A673 (cell line): ENCODE data around the gene TSPAN11. TPM values are rescaled to one million over a fixed set of nuclear protein-coding genes. Genes with fewer than 3 reads are reported as not detected.

Experiments used
- BruUV-seq: library from RNA; stranded (reverse); fragments of 400-500 nt; replicated peaks from 2 replicates; lab custom pipeline; 2021; lab: Mats Ljungman, UMichigan
- CTCF ChIA-PET: fragments of 300-600 bp; sonication (Branson Sonifier 250); formaldehyde crosslinking; loops from one replicate; lab custom pipeline; 2022; ENCODE audit warnings: antibody characterized with exemption; lab: Charles Lee
- POLR2A ChIA-PET: fragments of 300-600 bp; sonication (Branson Sonifier 250); formaldehyde crosslinking; loops from one replicate; lab custom pipeline; 2022; ENCODE audit warnings: antibody characterized with exemption; ENCODE audit not compliant: low non-redundant PET; lab: Charles Lee
- DNase-seq: peaks from one replicate; pipeline ENCODE4 v3.0.0-alpha.2; 2015; ENCODE audit warnings: low spot score
- H3K27ac ChIP-seq: fragments of 200-600 bp; sonication (generic); 2 replicates; pipeline ENCODE4 v1.5.1; 2016; ENCODE audit warnings: mixed run types, low read depth, mild to moderate bottlenecking, mixed read lengths, antibody characterized with exemption, low read length; ENCODE audit not compliant: poor library complexity, severe bottlenecking
- H3K27me3 ChIP-seq: fragments of 200-600 bp; sonication (generic); replicated peaks from 2 replicates; pipeline ENCODE4 v1.6.1; 2017; ENCODE audit warnings: mixed run types, low read depth, mild to moderate bottlenecking, mixed read lengths, antibody characterized with exemption, low read length; ENCODE audit not compliant: insufficient read depth, poor library complexity
- H3K36me3 ChIP-seq: fragments of 200-600 bp; sonication (generic); 2 replicates; pipeline ENCODE4 v1.6.1; 2016; ENCODE audit warnings: mixed run types, mild to moderate bottlenecking, mixed read lengths, antibody characterized with exemption, low read length; ENCODE audit not compliant: insufficient read depth, poor library complexity, severe bottlenecking
- H3K4me1 ChIP-seq: fragments of 200-600 bp; sonication (generic); 2 replicates; pipeline ENCODE4 v1.6.1; 2017; ENCODE audit warnings: mixed run types, mild to moderate bottlenecking, mixed read lengths, antibody characterized with exemption, low read length; ENCODE audit not compliant: insufficient read depth, poor library complexity, severe bottlenecking
- H3K4me3 ChIP-seq: fragments of 200-600 bp; sonication (generic); 2 replicates; pipeline ENCODE4 v1.5.1; 2016; ENCODE audit warnings: low read depth, mixed run types, mild to moderate bottlenecking, mixed read lengths, low read length; ENCODE audit not compliant: poor library complexity, severe bottlenecking
- H3K9me3 ChIP-seq: fragments of 200-600 bp; sonication (generic); 2 replicates; pipeline ENCODE4 v1.6.1; 2016; ENCODE audit warnings: mixed run types, low read depth, mild to moderate bottlenecking, mixed read lengths, antibody characterized with exemption, low read length; ENCODE audit not compliant: poor library complexity, severe bottlenecking
- EZH2 ChIP-seq: fragments of 200-600 bp; sonication (generic); IDR thresholded peaks from 2 replicates; pipeline ENCODE4 v1.6.1; 2017; ENCODE audit warnings: borderline replicate concordance, low read depth, mild to moderate bottlenecking, mixed read lengths, antibody characterized with exemption, low read length; ENCODE audit not compliant: poor library complexity, severe bottlenecking
- intact Hi-C: fragments of 100-400 bp; cut with micrococcal nuclease; formaldehyde crosslinking; loops from one replicate; pipeline ENCODE4 v1.10.0; 2022; ENCODE audit not compliant: unreplicated experiment
- total RNA-seq: library from RNA; stranded (reverse); gene quantifications from 2 replicates; pipeline ENCODE4 v1.2.3, GENCODE V29; 2021
- TF ChIP-seq, protein P1 (sequence below): fragments of 300-800, 200-600 bp; sonication (generic); conservative IDR thresholded peaks from 2 replicates; pipeline ENCODE4 v1.5.1; 2017; ENCODE audit warnings: low read depth, mild to moderate bottlenecking, antibody characterized with exemption, low read length, moderate library complexity, mixed read lengths

TSPAN11 gene
- total RNA-seq, 1 experiment from 2014 or later, result 20.9 TPM

- no TSS peak for BruUV-seq
- H3K9me3 ChIP-seq, result no peaks in the 10 kb centered on the region
- peaks cover 3% of the 10 kb centered on the region for H3K4me1 ChIP-seq
- no peak for TF ChIP-seq EZH2
- TF ChIP-seq, protein P1, sequence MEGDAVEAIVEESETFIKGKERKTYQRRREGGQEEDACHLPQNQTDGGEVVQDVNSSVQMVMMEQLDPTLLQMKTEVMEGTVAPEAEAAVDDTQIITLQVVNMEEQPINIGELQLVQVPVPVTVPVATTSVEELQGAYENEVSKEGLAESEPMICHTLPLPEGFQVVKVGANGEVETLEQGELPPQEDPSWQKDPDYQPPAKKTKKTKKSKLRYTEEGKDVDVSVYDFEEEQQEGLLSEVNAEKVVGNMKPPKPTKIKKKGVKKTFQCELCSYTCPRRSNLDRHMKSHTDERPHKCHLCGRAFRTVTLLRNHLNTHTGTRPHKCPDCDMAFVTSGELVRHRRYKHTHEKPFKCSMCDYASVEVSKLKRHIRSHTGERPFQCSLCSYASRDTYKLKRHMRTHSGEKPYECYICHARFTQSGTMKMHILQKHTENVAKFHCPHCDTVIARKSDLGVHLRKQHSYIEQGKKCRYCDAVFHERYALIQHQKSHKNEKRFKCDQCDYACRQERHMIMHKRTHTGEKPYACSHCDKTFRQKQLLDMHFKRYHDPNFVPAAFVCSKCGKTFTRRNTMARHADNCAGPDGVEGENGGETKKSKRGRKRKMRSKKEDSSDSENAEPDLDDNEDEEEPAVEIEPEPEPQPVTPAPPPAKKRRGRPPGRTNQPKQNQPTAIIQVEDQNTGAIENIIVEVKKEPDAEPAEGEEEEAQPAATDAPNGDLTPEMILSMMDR, result no peak
- no peaks in the 10 kb centered on the region for H3K36me3 ChIP-seq
- H3K27ac ChIP-seq, result no peak overlapping the region
- no peaks in the 10 kb centered on the region for H3K27me3 ChIP-seq
- no peak for DNase-seq
- ChIA-PET CTCF (no interaction called here), POLR2A (no interaction called here)
- intact Hi-C loops, result no loop called here
- H3K4me3 ChIP-seq, result no peak overlapping the region
These were observed 12.7 kb downstream of the TSPAN11 start for GRCh38 chr12:30939234-30939633.

DNA sequence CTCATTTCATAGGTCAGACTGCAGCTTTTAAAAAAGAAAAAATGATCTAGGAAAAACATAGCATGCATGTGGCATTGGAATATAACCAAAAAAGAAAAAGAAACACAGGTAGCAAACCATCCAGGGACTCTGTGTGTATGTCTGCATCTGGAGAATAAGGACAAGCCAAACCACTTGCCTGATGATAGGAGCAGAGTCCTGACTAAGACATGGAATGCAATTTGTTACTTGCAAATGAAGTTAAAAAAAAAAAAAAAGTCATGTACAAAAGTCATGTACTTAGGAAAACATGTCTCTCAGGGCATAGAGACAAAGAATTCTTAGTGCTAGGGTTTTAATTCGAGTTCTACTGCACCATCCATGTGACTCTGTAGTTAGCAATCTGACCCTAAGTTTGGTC lies 15.9 kb downstream of the TSPAN11 start:
- H3K4me3 ChIP-seq, result no peak overlapping the region
- CTCF ChIA-PET, result no interaction called here
- H3K27ac ChIP-seq, result no peak overlapping the region
- no peaks in the 10 kb centered on the region for H3K4me1 ChIP-seq
- no peaks in the 10 kb centered on the region for H3K27me3 ChIP-seq
- TF ChIP-seq, protein P1, result no peak
- no peak for TF ChIP-seq EZH2
- intact Hi-C loops, result no loop called here
- DNase-seq, result no peak
- no peaks in the 10 kb centered on the region for H3K9me3 ChIP-seq
- no TSS peak for BruUV-seq
- POLR2A ChIA-PET, result no interaction called here
- H3K36me3 ChIP-seq, result no peaks in the 10 kb centered on the region

DNA sequence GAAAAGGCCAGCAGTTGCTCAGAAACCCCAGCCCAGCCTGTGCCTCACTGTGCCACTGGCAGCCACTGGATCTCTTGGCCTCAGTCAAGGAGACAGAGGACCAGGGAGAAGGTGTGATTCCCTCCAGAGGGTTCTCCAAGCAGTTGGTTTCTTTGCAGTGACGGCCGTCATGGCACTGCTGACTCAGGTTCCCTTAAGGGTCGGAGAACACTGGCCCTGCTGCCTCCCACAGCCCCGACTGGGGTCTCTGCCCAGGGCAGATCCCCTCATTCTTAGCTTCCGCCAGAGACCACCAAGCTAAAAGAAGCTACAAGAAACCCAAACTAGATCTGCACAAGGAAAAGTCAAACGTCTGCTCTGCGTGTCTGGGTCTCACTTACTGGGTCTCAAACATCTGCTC lies 16.4 kb downstream of the TSPAN11 start:
- no peak for DNase-seq
- Histone ChIP-seq H3K9me3 (no peaks in the 10 kb centered on the region), H3K4me3 (no peak overlapping the region), H3K36me3 (no peaks in the 10 kb centered on the region), H3K4me1 (no peaks in the 10 kb centered on the region), H3K27me3 (no peaks in the 10 kb centered on the region), H3K27ac (no peak overlapping the region)
- ChIA-PET CTCF (no interaction called here), POLR2A (no interaction called here)
- intact Hi-C loops, result no loop called here
- TF ChIP-seq EZH2, result no peak
- TF ChIP-seq, protein P1, result no peak
- BruUV-seq, result no TSS peak
